Fibroblast of villous mesenchyme (primary cell): ENCODE measurements around the gene FAM217B. TPM values are rescaled to one million over a fixed set of nuclear protein-coding genes. Genes with fewer than 3 reads are reported as not detected.
A peak's percentile ranks its signal among the peaks of the same experiment; 100 is the strongest.

Experiments
- DNase-seq: peaks from one replicate; pipeline ENCODE4 v3.0.0-alpha.2; 2010; ENCODE audit warnings: low read depth
- H3K4me3 ChIP-seq: 2 replicates; pipeline ENCODE4 v1.5.1; 2011; ENCODE audit warnings: low read depth, mild to moderate bottlenecking, low read length
- total RNA-seq: library from RNA; depleted of rRNA; stranded (reverse); fragments of >200 nt; gene quantifications from 2 replicates; pipeline ENCODE4 v1.2.3, GENCODE V29; 2012
- TF ChIP-seq, protein P1 (sequence below): IDR thresholded peaks from 2 replicates; pipeline ENCODE4 v1.5.1; 2012; ENCODE audit warnings: low read depth, mild to moderate bottlenecking, low read length; ENCODE audit not compliant: insufficient read depth

The FAM217B gene
- total RNA-seq, 1 donor, result 5.6 TPM

DNA sequence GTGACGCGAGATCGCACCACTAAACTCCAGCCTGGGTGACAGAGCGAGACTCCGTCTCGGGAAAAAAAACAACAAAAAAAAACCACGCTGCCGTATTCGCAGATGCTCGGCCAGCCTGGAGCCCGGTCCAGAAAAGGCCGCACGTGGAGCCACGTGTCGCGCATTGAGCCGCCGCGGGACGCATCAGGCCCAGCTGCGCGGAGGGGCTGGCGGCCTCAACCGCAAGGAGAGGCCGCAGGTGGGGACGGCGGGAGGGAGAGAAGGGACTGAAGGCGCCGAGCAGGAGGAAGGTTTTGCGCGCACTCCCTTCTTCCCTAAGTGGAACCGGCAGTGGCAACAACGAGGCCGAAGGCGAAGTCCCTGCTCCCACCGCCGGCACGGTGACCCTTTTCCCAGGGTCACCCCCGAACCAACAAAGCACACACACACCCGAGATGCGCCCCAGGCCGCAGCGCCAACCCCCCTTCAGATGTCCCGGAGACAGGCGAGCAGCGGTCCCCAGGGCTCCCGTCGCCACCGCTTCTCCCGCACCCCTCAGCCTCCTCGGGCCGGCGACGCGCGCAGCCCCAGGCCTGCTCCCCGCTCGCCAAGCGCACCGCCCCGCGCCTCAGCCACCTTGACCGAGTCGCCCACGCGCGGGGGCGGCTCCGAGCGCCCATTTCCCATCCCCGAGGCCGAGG lies 7.4 kb upstream of the FAM217B start:
- no peak overlapping the region for H3K4me3 ChIP-seq

DNA sequence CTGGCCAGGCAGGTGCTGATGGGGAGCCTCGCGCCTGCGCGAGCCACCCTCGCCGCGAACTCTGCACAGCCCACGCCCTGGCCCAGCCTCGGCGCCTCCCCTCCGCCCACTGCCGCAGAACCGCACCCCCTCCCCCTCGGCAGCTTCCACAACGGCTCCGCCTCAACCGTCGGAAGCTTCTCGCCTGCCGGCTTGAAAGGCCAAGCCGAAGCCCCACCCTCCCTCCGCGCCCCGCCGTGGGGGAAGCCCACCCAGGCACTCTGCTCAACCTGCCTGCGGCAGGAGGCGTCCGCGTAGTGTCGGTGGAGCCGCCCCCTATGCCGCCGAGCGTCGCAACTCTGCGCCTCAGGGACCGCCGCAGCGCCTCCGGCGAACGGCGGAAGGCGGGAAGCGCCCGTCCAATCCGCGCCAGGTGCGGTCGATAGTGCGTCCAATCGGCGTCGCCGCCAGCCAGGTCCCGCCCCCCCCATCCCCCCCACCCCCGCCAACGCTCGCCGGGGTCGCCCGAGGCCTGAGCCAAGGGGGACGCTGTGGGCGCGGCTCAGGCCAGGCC lies 6.8 kb upstream of the FAM217B start, which contains the start of gene SYCP2:
Gene SYCP2, minus strand, starts transcription at position 342 of the 553 bp plus-strand sequence. CDS start 11,224 bp downstream, outside the sequence.
- peak within 1 kb of the TSS; percentile 71 for H3K4me3 ChIP-seq
- peak; percentile 34 for DNase-seq
- TF ChIP-seq, protein P1, sequence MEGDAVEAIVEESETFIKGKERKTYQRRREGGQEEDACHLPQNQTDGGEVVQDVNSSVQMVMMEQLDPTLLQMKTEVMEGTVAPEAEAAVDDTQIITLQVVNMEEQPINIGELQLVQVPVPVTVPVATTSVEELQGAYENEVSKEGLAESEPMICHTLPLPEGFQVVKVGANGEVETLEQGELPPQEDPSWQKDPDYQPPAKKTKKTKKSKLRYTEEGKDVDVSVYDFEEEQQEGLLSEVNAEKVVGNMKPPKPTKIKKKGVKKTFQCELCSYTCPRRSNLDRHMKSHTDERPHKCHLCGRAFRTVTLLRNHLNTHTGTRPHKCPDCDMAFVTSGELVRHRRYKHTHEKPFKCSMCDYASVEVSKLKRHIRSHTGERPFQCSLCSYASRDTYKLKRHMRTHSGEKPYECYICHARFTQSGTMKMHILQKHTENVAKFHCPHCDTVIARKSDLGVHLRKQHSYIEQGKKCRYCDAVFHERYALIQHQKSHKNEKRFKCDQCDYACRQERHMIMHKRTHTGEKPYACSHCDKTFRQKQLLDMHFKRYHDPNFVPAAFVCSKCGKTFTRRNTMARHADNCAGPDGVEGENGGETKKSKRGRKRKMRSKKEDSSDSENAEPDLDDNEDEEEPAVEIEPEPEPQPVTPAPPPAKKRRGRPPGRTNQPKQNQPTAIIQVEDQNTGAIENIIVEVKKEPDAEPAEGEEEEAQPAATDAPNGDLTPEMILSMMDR, result no peak

More for the DNA sequence above, 7.4 kb upstream of the FAM217B start:
- no peak for DNase-seq
- TF ChIP-seq, protein P1, result no peak

DNA sequence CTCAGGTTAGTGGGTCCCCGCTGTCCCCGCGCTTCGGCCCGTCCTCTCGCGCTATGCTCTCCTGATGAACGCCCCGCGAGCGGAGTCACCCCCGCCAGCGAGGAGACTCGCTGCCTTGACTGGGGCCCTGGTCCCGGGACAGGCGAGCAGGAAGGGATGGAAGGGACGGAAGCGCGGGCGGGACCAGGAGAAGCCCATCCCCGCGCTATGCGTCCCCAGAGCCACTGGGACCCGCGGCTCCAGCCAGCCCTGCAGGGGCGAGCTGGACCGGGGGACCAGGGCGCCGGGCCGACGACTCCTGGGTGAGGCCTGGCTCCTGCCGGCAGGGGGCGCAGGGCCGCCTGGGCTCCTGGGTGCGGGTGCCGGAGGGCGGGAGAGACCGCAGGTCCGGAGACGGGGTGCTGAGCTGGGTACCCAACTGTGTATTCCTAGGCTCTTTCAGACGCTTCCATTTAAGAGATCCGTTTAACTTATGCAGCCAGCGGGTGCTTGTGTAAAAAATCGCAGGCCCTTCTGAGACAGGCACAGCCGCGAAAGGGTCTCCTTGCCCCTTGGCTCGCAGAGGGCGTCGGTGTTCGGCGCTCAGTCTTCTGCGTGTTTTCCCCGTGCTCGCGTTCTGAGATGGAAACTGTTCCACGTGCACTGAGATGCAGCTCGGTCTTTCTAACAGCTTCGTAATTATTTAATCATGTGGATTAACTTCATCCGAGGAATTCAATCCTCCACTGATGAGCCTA lies 6.2 kb upstream of the FAM217B start:
- TF ChIP-seq, protein P1, result peak; percentile 93
- H3K4me3 ChIP-seq, result peak overlapping the region; percentile 71
- peak; percentile 69 for DNase-seq

DNA sequence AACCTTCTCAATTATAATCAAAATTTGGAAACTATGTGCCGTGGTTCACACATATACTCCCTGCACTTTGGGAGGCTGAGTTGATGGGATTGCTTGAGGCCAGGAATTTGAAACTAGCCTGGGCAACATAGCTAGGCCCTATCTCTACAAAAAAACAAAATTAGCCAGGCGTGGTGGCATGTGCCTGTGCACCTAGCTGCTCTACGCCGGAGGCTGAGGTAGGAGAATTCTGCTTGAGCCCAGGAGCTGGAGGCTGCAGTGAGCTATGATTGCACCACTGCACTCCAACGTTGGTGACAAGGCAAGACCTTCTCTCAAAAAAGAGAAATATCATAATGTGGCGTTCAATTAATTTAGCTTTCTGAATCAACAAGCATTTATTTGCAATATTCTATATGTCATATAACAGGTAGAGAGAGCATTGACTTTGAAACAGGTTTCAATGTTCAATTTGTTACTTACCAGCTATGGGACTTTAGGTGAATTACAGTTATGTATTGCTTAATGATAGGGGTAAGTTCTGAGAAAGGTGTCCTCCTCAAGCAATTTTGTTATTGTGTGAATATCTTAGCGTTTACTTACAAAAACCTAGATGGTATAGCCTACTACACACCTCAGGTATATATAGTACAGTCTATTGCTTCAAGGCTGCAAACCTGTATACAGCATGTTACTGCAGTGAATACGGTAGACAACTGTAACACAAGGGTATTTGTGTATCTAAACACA lies 4.6 kb upstream of the FAM217B start:
- TF ChIP-seq, protein P1, result no peak
- DNase-seq, result no peak
- no peak overlapping the region for H3K4me3 ChIP-seq

DNA sequence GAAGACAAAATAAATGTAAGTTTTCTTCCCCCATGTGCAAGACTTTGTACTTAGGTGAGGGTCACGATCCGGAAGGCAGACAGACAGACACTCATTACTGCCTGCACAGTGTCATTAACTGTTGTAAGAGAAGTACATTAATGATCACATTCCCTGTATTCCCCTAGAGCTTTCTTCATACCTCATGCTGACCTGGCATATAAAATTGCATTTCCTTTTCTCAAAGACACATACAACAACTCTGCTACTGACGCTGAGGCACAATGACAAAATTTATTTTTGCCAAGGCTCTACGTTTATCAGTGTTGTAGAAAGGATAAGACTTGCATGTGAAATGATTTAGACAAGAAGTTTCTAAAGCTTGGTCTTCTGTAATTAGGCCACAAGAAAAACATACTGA lies 3.8 kb upstream of the FAM217B start:
- H3K4me3 ChIP-seq, result no peak overlapping the region
- TF ChIP-seq, protein P1, result no peak
- DNase-seq, result no peak

DNA sequence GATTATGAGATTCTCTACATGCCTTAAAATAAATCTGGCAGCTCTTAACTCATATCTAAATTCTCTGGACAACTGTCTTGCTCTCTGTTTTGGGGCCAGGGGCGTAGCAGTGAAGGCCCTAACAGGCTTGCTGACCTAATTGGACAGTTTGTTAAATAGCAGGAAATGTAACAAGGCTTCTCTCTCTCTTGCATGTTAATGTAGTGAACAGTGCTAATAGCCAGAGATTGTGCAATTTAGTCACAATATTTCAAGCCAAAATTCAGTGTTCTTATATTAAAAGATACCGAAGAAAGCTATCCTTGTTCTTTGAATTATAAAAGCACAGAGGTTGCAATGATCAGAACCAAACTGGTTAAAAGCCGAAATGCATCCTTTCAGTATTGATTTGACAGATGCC lies 3.0 kb upstream of the FAM217B start:
- no peak overlapping the region for H3K4me3 ChIP-seq
- DNase-seq, result no peak

More for the DNA sequence above, 3.0 kb upstream of the FAM217B start:
- TF ChIP-seq, protein P1, result no peak
